Measurements from ENCODE around the gene PTGIR. TPM values are rescaled to one million over a fixed set of nuclear protein-coding genes. Genes with fewer than 3 reads are reported as not detected.

Gene PTGIR
- total RNA-seq, 1 experiment from 2014 or later = not detected

- H3K27ac Mint-ChIP-seq (ENCODE audit: low read depth, unreplicated experiment) = no peak overlapping the region
- BruUV-seq (replicated peaks) = no TSS peak
- intact Hi-C loops (cut with micrococcal nuclease) = no loop called here
- H3K4me3 Mint-ChIP-seq (ENCODE audit: unreplicated experiment) = no peak overlapping the region
- TF ChIP-seq, protein P1, sequence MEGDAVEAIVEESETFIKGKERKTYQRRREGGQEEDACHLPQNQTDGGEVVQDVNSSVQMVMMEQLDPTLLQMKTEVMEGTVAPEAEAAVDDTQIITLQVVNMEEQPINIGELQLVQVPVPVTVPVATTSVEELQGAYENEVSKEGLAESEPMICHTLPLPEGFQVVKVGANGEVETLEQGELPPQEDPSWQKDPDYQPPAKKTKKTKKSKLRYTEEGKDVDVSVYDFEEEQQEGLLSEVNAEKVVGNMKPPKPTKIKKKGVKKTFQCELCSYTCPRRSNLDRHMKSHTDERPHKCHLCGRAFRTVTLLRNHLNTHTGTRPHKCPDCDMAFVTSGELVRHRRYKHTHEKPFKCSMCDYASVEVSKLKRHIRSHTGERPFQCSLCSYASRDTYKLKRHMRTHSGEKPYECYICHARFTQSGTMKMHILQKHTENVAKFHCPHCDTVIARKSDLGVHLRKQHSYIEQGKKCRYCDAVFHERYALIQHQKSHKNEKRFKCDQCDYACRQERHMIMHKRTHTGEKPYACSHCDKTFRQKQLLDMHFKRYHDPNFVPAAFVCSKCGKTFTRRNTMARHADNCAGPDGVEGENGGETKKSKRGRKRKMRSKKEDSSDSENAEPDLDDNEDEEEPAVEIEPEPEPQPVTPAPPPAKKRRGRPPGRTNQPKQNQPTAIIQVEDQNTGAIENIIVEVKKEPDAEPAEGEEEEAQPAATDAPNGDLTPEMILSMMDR (IDR thresholded peaks at IDR 0.05; ENCODE audit: unreplicated experiment) = no peak
- peaks cover 6% of the 10 kb centered on the region for H3K4me1 Mint-ChIP-seq (ENCODE audit: insufficient read depth, unreplicated experiment)
- POLR2A ChIA-PET = no interaction called here
- CTCF ChIA-PET = interaction anchor here (1.0 to 1.3 kb wide), 3 partner anchors 10 to 24 kb away, joined by 3 to 6 read pairs (median 3); partner anchors contain the start of gene DACT3
- H3K27me3 Mint-ChIP-seq (ENCODE audit: insufficient read depth, unreplicated experiment) = peaks cover 21% of the 10 kb centered on the region
- no peak for DNase-seq (ENCODE audit: unreplicated experiment)
- H3K9me3 Mint-ChIP-seq (ENCODE audit: unreplicated experiment) = no peaks in the 10 kb centered on the region
- H3K36me3 Mint-ChIP-seq (ENCODE audit: insufficient read depth, unreplicated experiment) = no peaks in the 10 kb centered on the region
Observed at GRCh38 chr19:46637224-46637623, 12.3 kb upstream of the PTGIR start.

DNA sequence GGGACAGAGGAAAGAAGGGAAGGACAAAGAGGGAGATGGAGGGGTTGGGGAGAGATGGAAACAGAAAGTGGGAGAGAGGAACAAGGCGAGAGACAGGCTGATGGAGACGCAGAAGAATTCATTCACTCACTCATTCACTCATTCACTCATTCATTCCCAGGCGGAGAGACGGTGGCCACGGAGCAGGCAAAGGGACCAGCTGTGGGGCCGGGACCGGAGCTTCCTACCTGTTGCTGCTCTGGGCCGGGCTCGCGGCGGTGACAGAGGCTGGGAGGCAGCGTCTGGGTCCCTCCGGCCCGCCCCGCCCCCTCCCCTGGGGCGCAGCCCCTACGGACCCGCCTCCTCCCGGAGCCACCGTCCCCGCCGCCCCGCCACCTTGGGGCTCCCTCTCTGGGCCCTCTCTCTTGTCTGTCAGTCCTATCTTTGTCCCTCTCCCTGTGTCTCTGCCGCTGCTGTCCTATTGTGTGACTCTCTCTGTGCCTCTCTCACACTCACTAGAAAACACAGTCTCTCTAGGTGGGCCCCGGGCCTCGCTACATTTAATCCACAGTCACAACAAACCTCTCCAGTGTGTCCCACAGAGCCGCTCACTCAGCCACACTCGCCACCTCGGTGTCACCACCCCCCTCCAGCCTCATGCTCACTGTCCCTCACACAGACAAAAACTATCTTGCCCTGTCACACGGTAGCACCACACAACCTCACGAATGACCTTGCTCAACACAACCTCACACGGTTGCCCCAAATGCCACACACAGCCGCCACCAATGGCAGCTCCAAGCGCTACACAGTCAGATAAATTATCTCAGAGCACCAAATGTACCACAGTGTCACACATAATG, 11.3 kb upstream of the PTGIR start, which contains the start of gene GNG8:
Gene GNG8 (minus strand): TSS at position 283 of the 842 bp plus-strand sequence. CDS start 1,520 bp downstream, outside the sequence.
- DNase-seq (ENCODE audit: unreplicated experiment) = no peak
- Mint-ChIP-seq H3K27me3 (ENCODE audit: insufficient read depth, unreplicated experiment) (peaks cover 20% of the 10 kb centered on the region), H3K36me3 (ENCODE audit: insufficient read depth, unreplicated experiment) (no peaks in the 10 kb centered on the region), H3K4me3 (ENCODE audit: unreplicated experiment) (no peak within 1 kb of the TSS), H3K9me3 (ENCODE audit: unreplicated experiment) (no peaks in the 10 kb centered on the region), H3K4me1 (ENCODE audit: insufficient read depth, unreplicated experiment) (peaks cover 14% of the 10 kb centered on the region), H3K27ac (ENCODE audit: low read depth, unreplicated experiment) (no peak within 1 kb of the TSS)
- no TSS peak for BruUV-seq (replicated peaks)
- intact Hi-C loops (cut with micrococcal nuclease) = no loop called here
- CTCF ChIA-PET = interaction anchor here (0.5 to 1.3 kb wide), 5 partner anchors 21 to 149 kb away, joined by 3 to 6 read pairs (median 4); partner anchors contain the start of gene DACT3
- POLR2A ChIA-PET = no interaction called here
- TF ChIP-seq, protein P1 (IDR thresholded peaks at IDR 0.05; ENCODE audit: unreplicated experiment) = no peak

GRCh38 chr19:46634656-46635218, 9.8 kb upstream of the PTGIR start:
- POLR2A ChIA-PET = no interaction called here
- H3K27ac Mint-ChIP-seq (ENCODE audit: low read depth, unreplicated experiment) = no peak overlapping the region

More at GRCh38 chr19:46634656-46635218, 9.8 kb upstream of the PTGIR start:
- peak overlapping the region; percentile 48 for H3K4me3 Mint-ChIP-seq (ENCODE audit: unreplicated experiment)
- no peak for DNase-seq (ENCODE audit: unreplicated experiment)
- no peaks in the 10 kb centered on the region for H3K36me3 Mint-ChIP-seq (ENCODE audit: insufficient read depth, unreplicated experiment)
- CTCF ChIA-PET = interaction anchor here (2.6 to 8.1 kb wide), 2 partner anchors 19 to 27 kb away, joined by 8 to 75 read pairs; no protein-coding TSS in a partner anchor
- H3K9me3 Mint-ChIP-seq (ENCODE audit: unreplicated experiment) = no peaks in the 10 kb centered on the region
- peaks cover 11% of the 10 kb centered on the region for H3K27me3 Mint-ChIP-seq (ENCODE audit: insufficient read depth, unreplicated experiment)
- intact Hi-C loops (cut with micrococcal nuclease) = no loop called here
- H3K4me1 Mint-ChIP-seq (ENCODE audit: insufficient read depth, unreplicated experiment) = peaks cover 14% of the 10 kb centered on the region
- TF ChIP-seq, protein P1 (IDR thresholded peaks at IDR 0.05; ENCODE audit: unreplicated experiment) = no peak
- BruUV-seq (replicated peaks) = no TSS peak
